A673 (cell line): ENCODE measurements around the gene TSHZ2. TPM values are rescaled to one million over a fixed set of nuclear protein-coding genes. Genes with fewer than 3 reads are reported as not detected.

ENCODE experiments used
- BruUV-seq: library from RNA; stranded (reverse); fragments of 400-500 nt; replicated peaks from 2 replicates; lab custom pipeline; 2021; lab: Mats Ljungman, UMichigan
- CTCF ChIA-PET: fragments of 300-600 bp; sonication (Branson Sonifier 250); formaldehyde crosslinking; loops from one replicate; lab custom pipeline; 2022; ENCODE audit warnings: antibody characterized with exemption; lab: Charles Lee
- POLR2A ChIA-PET: fragments of 300-600 bp; sonication (Branson Sonifier 250); formaldehyde crosslinking; loops from one replicate; lab custom pipeline; 2022; ENCODE audit warnings: antibody characterized with exemption; ENCODE audit not compliant: low non-redundant PET; lab: Charles Lee
- DNase-seq: peaks from one replicate; pipeline ENCODE4 v3.0.0-alpha.2; 2015; ENCODE audit warnings: low spot score
- H3K27ac ChIP-seq: fragments of 200-600 bp; sonication (generic); 2 replicates; pipeline ENCODE4 v1.5.1; 2016; ENCODE audit warnings: mixed run types, low read depth, mild to moderate bottlenecking, mixed read lengths, antibody characterized with exemption, low read length; ENCODE audit not compliant: poor library complexity, severe bottlenecking
- H3K27me3 ChIP-seq: fragments of 200-600 bp; sonication (generic); replicated peaks from 2 replicates; pipeline ENCODE4 v1.6.1; 2017; ENCODE audit warnings: mixed run types, low read depth, mild to moderate bottlenecking, mixed read lengths, antibody characterized with exemption, low read length; ENCODE audit not compliant: insufficient read depth, poor library complexity
- H3K36me3 ChIP-seq: fragments of 200-600 bp; sonication (generic); 2 replicates; pipeline ENCODE4 v1.6.1; 2016; ENCODE audit warnings: mixed run types, mild to moderate bottlenecking, mixed read lengths, antibody characterized with exemption, low read length; ENCODE audit not compliant: insufficient read depth, poor library complexity, severe bottlenecking
- H3K4me1 ChIP-seq: fragments of 200-600 bp; sonication (generic); 2 replicates; pipeline ENCODE4 v1.6.1; 2017; ENCODE audit warnings: mixed run types, mild to moderate bottlenecking, mixed read lengths, antibody characterized with exemption, low read length; ENCODE audit not compliant: insufficient read depth, poor library complexity, severe bottlenecking
- H3K4me3 ChIP-seq: fragments of 200-600 bp; sonication (generic); 2 replicates; pipeline ENCODE4 v1.5.1; 2016; ENCODE audit warnings: low read depth, mixed run types, mild to moderate bottlenecking, mixed read lengths, low read length; ENCODE audit not compliant: poor library complexity, severe bottlenecking
- H3K9me3 ChIP-seq: fragments of 200-600 bp; sonication (generic); 2 replicates; pipeline ENCODE4 v1.6.1; 2016; ENCODE audit warnings: mixed run types, low read depth, mild to moderate bottlenecking, mixed read lengths, antibody characterized with exemption, low read length; ENCODE audit not compliant: poor library complexity, severe bottlenecking
- CTCF ChIP-seq: fragments of 300-800, 200-600 bp; sonication (generic); conservative IDR thresholded peaks from 2 replicates; pipeline ENCODE4 v1.5.1; 2017; ENCODE audit warnings: low read depth, mild to moderate bottlenecking, antibody characterized with exemption, low read length, moderate library complexity, mixed read lengths
- EZH2 ChIP-seq: fragments of 200-600 bp; sonication (generic); IDR thresholded peaks from 2 replicates; pipeline ENCODE4 v1.6.1; 2017; ENCODE audit warnings: borderline replicate concordance, low read depth, mild to moderate bottlenecking, mixed read lengths, antibody characterized with exemption, low read length; ENCODE audit not compliant: poor library complexity, severe bottlenecking
- intact Hi-C: fragments of 100-400 bp; cut with micrococcal nuclease; formaldehyde crosslinking; loops from one replicate; pipeline ENCODE4 v1.10.0; 2022; ENCODE audit not compliant: unreplicated experiment
- total RNA-seq: library from RNA; stranded (reverse); gene quantifications from 2 replicates; pipeline ENCODE4 v1.2.3, GENCODE V29; 2021

The TSHZ2 gene
- total RNA-seq, 1 experiment from 2014 or later = 4.1 TPM

- H3K27me3 ChIP-seq = no peaks in the 10 kb centered on the region
- DNase-seq = no peak
- ChIA-PET POLR2A (no interaction called here), CTCF (no interaction called here)
- TF ChIP-seq CTCF = no peak
- TF ChIP-seq EZH2 = no peak
- no peak overlapping the region for H3K4me3 ChIP-seq
- peaks cover 9% of the 10 kb centered on the region for H3K9me3 ChIP-seq
- no peak overlapping the region for H3K27ac ChIP-seq
- no TSS peak for BruUV-seq
- H3K36me3 ChIP-seq = no peaks in the 10 kb centered on the region
- intact Hi-C loops = no loop called here
- H3K4me1 ChIP-seq = peaks cover 5% of the 10 kb centered on the region
Measured at GRCh38 chr20:53355790-53356189, 383.6 kb downstream of the TSHZ2 start.

DNA sequence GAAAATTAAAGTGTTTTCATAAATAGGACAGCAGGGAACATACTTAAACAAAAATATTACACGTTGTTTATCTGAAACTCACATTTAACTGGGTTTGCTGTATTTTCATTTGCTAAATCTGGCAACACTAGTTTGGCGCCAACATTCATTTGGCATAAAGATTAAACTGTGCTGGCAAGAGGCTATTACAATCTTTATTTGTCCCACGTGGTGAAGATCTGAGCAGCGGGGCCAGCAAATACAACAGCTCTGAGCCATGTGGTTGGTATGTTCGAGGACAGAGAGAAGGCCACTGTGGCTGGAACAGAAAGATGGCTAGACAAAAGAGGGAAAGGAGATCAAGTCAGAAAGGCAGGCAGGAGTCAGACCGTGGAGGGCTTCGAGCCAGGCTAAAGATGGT is 387.3 kb downstream of the TSHZ2 start:
- H3K27ac ChIP-seq = no peak overlapping the region
- no peaks in the 10 kb centered on the region for H3K36me3 ChIP-seq
- H3K9me3 ChIP-seq = peaks cover 9% of the 10 kb centered on the region
- no peaks in the 10 kb centered on the region for H3K27me3 ChIP-seq
- no TSS peak for BruUV-seq
- POLR2A ChIA-PET = no interaction called here
- intact Hi-C loops = no loop called here
- no peak for DNase-seq
- no peak overlapping the region for H3K4me3 ChIP-seq
- no peak for TF ChIP-seq CTCF
- no peak for TF ChIP-seq EZH2
- CTCF ChIA-PET = no interaction called here
- peaks cover 8% of the 10 kb centered on the region for H3K4me1 ChIP-seq

DNA sequence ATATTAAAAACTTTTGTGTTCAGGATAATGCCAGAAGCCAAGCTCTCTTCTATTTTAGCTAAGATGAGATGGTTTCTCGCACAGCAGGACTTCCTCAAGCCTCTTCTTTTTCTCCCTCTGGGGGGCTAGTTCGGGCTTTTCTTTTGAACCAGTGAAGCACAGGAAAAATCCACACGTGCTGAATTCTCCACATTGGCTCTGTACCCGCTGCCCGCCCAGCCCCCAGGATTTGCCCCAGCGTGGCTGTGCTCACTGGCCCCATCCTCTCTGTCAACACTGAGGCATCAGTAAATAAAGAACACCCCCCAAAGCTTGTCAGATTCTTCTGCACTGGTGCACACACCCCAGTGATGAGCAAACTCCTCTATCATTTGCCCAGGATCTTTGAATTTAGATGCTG is 388.7 kb downstream of the TSHZ2 start:
- CTCF ChIA-PET = no interaction called here
- Histone ChIP-seq H3K4me1 (peaks cover 8% of the 10 kb centered on the region), H3K36me3 (no peaks in the 10 kb centered on the region), H3K27me3 (no peaks in the 10 kb centered on the region), H3K9me3 (peaks cover 3% of the 10 kb centered on the region), H3K4me3 (no peak overlapping the region), H3K27ac (no peak overlapping the region)
- BruUV-seq = no TSS peak
- intact Hi-C loops = no loop called here
- peak; percentile 61 for DNase-seq
- POLR2A ChIA-PET = interaction anchor here (0.6 kb wide), 1 partner anchor 889 kb away, joined by 3 read pairs; no protein-coding TSS in a partner anchor
- TF ChIP-seq CTCF (no peak), EZH2 (no peak)
